ENCODE data around the gene ETS1. TPM values are rescaled to one million over a fixed set of nuclear protein-coding genes. Genes with fewer than 3 reads are reported as not detected.

Gene ETS1
- total RNA-seq, 1 donor from 2014 or later = 517 TPM

- Mint-ChIP-seq H3K4me1 (ENCODE audit: low read depth) (peaks cover 26% of the 10 kb centered on the region), H3K9me3 (no peaks in the 10 kb centered on the region), H3K27ac (no peak overlapping the region), H3K36me3 (ENCODE audit: low read depth) (no peaks in the 10 kb centered on the region), H3K4me3 (ENCODE audit: low read depth) (no peak overlapping the region), H3K27me3 (ENCODE audit: low read depth) (peaks cover 15% of the 10 kb centered on the region)
- intact Hi-C loops (cut with micrococcal nuclease) = loop anchor here (5.0 kb wide), 2 partner anchors 240 to 350 kb away; no protein-coding TSS in a partner anchor
- DNase-seq (ENCODE audit: low spot score) = no peak
Observed at GRCh38 chr11:128582496-128583366, 4.6 kb downstream of the ETS1 start.

GRCh38 chr11:128581561-128582272 lies 5.6 kb downstream of the ETS1 start:
- intact Hi-C loops (cut with micrococcal nuclease) = loop anchor here (5.0 kb wide), 2 partner anchors 239 to 349 kb away; no protein-coding TSS in a partner anchor
- H3K36me3 Mint-ChIP-seq (ENCODE audit: low read depth) = no peaks in the 10 kb centered on the region
- H3K4me3 Mint-ChIP-seq (ENCODE audit: low read depth) = no peak overlapping the region
- H3K27ac Mint-ChIP-seq = no peak overlapping the region
- H3K4me1 Mint-ChIP-seq (ENCODE audit: low read depth) = peaks cover 33% of the 10 kb centered on the region
- no peak for DNase-seq (ENCODE audit: low spot score)
- no peaks in the 10 kb centered on the region for H3K9me3 Mint-ChIP-seq
- peaks cover 13% of the 10 kb centered on the region for H3K27me3 Mint-ChIP-seq (ENCODE audit: low read depth)

GRCh38 chr11:128580612-128581011 lies 6.7 kb downstream of the ETS1 start:
- no peak for DNase-seq (ENCODE audit: low spot score)
- Mint-ChIP-seq H3K36me3 (ENCODE audit: low read depth) (no peaks in the 10 kb centered on the region), H3K4me1 (ENCODE audit: low read depth) (peaks cover 34% of the 10 kb centered on the region), H3K27ac (peak overlapping the region; percentile 92), H3K4me3 (ENCODE audit: low read depth) (peak overlapping the region; percentile 62), H3K9me3 (no peaks in the 10 kb centered on the region), H3K27me3 (ENCODE audit: low read depth) (peaks cover 9% of the 10 kb centered on the region)
- intact Hi-C loops (cut with micrococcal nuclease) = loop anchor here (1.0 to 5.0 kb wide), 6 partner anchors 19 to 348 kb away; no protein-coding TSS in a partner anchor

- Mint-ChIP-seq H3K27ac (peak overlapping the region; percentile 92), H3K27me3 (ENCODE audit: low read depth) (peaks cover 8% of the 10 kb centered on the region), H3K4me3 (ENCODE audit: low read depth) (peak overlapping the region; percentile 62), H3K4me1 (ENCODE audit: low read depth) (peaks cover 39% of the 10 kb centered on the region), H3K36me3 (ENCODE audit: low read depth) (no peaks in the 10 kb centered on the region), H3K9me3 (no peaks in the 10 kb centered on the region)
- no peak for DNase-seq (ENCODE audit: low spot score)
- intact Hi-C loops (cut with micrococcal nuclease) = loop anchor here (1.0 to 5.0 kb wide), 7 partner anchors 19 to 348 kb away; no protein-coding TSS in a partner anchor
Observed at GRCh38 chr11:128579798-128580504, 7.4 kb downstream of the ETS1 start.

- peaks cover 45% of the 10 kb centered on the region for H3K4me1 Mint-ChIP-seq (ENCODE audit: low read depth)
- H3K27ac Mint-ChIP-seq = no peak overlapping the region
- intact Hi-C loops (cut with micrococcal nuclease) = loop anchor here (5.0 kb wide), 1 partner anchor 104 kb away; no protein-coding TSS in a partner anchor
- peaks cover 2% of the 10 kb centered on the region for H3K27me3 Mint-ChIP-seq (ENCODE audit: low read depth)
- H3K9me3 Mint-ChIP-seq = no peaks in the 10 kb centered on the region
- H3K36me3 Mint-ChIP-seq (ENCODE audit: low read depth) = no peaks in the 10 kb centered on the region
- DNase-seq (ENCODE audit: low spot score) = no peak
- H3K4me3 Mint-ChIP-seq (ENCODE audit: low read depth) = no peak overlapping the region
Observed at GRCh38 chr11:128576555-128576954, 10.8 kb downstream of the ETS1 start.

GRCh38 chr11:128575961-128576350 lies 11.4 kb downstream of the ETS1 start:
- Mint-ChIP-seq H3K4me1 (ENCODE audit: low read depth) (peaks cover 42% of the 10 kb centered on the region), H3K4me3 (ENCODE audit: low read depth) (no peak overlapping the region), H3K27me3 (ENCODE audit: low read depth) (peaks cover 2% of the 10 kb centered on the region), H3K9me3 (no peaks in the 10 kb centered on the region), H3K36me3 (ENCODE audit: low read depth) (no peaks in the 10 kb centered on the region), H3K27ac (no peak overlapping the region)
- DNase-seq (ENCODE audit: low spot score) = no peak
- intact Hi-C loops (cut with micrococcal nuclease) = loop anchor here (5.0 kb wide), 1 partner anchor 104 kb away; no protein-coding TSS in a partner anchor

GRCh38 chr11:128575174-128575960 lies 12.0 kb downstream of the ETS1 start:
- no peaks in the 10 kb centered on the region for H3K36me3 Mint-ChIP-seq (ENCODE audit: low read depth)
- no peak overlapping the region for H3K4me3 Mint-ChIP-seq (ENCODE audit: low read depth)
- H3K4me1 Mint-ChIP-seq (ENCODE audit: low read depth) = peaks cover 36% of the 10 kb centered on the region
- intact Hi-C loops (cut with micrococcal nuclease) = loop anchor here (5.0 kb wide), 1 partner anchor 103 kb away; no protein-coding TSS in a partner anchor
- no peak overlapping the region for H3K27ac Mint-ChIP-seq
- no peak for DNase-seq (ENCODE audit: low spot score)
- peaks cover 2% of the 10 kb centered on the region for H3K27me3 Mint-ChIP-seq (ENCODE audit: low read depth)
- no peaks in the 10 kb centered on the region for H3K9me3 Mint-ChIP-seq

GRCh38 chr11:128574576-128575011 lies 12.8 kb downstream of the ETS1 start:
- no peaks in the 10 kb centered on the region for H3K36me3 Mint-ChIP-seq (ENCODE audit: low read depth)
- no peak overlapping the region for H3K4me3 Mint-ChIP-seq (ENCODE audit: low read depth)
- peaks cover 2% of the 10 kb centered on the region for H3K27me3 Mint-ChIP-seq (ENCODE audit: low read depth)
- no peak for DNase-seq (ENCODE audit: low spot score)
- intact Hi-C loops (cut with micrococcal nuclease) = loop anchor here (5.0 kb wide), 1 partner anchor 102 kb away; no protein-coding TSS in a partner anchor
- H3K9me3 Mint-ChIP-seq = no peaks in the 10 kb centered on the region
- no peak overlapping the region for H3K27ac Mint-ChIP-seq
- H3K4me1 Mint-ChIP-seq (ENCODE audit: low read depth) = peaks cover 29% of the 10 kb centered on the region

- no peak for DNase-seq (ENCODE audit: low spot score)
- H3K4me3 Mint-ChIP-seq (ENCODE audit: low read depth) = no peak overlapping the region
- peaks cover 2% of the 10 kb centered on the region for H3K27me3 Mint-ChIP-seq (ENCODE audit: low read depth)
- intact Hi-C loops (cut with micrococcal nuclease) = no loop called here
- H3K4me1 Mint-ChIP-seq (ENCODE audit: low read depth) = peaks cover 27% of the 10 kb centered on the region
- H3K36me3 Mint-ChIP-seq (ENCODE audit: low read depth) = no peaks in the 10 kb centered on the region
- no peak overlapping the region for H3K27ac Mint-ChIP-seq
- no peaks in the 10 kb centered on the region for H3K9me3 Mint-ChIP-seq
Observed at GRCh38 chr11:128573638-128574037, 13.7 kb downstream of the ETS1 start.

- Mint-ChIP-seq H3K27me3 (ENCODE audit: low read depth) (peaks cover 2% of the 10 kb centered on the region), H3K27ac (no peak overlapping the region), H3K4me3 (ENCODE audit: low read depth) (no peak overlapping the region), H3K9me3 (no peaks in the 10 kb centered on the region), H3K36me3 (ENCODE audit: low read depth) (no peaks in the 10 kb centered on the region), H3K4me1 (ENCODE audit: low read depth) (peaks cover 34% of the 10 kb centered on the region)
- no peak for DNase-seq (ENCODE audit: low spot score)
- intact Hi-C loops (cut with micrococcal nuclease) = no loop called here
Observed at GRCh38 chr11:128572965-128573364, 14.4 kb downstream of the ETS1 start.

GRCh38 chr11:128570632-128571031 lies 16.7 kb downstream of the ETS1 start:
- intact Hi-C loops (cut with micrococcal nuclease) = no loop called here
- Mint-ChIP-seq H3K27ac (no peak overlapping the region), H3K4me1 (ENCODE audit: low read depth) (peaks cover 26% of the 10 kb centered on the region), H3K9me3 (no peaks in the 10 kb centered on the region), H3K27me3 (ENCODE audit: low read depth) (no peaks in the 10 kb centered on the region), H3K36me3 (ENCODE audit: low read depth) (no peaks in the 10 kb centered on the region), H3K4me3 (ENCODE audit: low read depth) (no peak overlapping the region)
- DNase-seq (ENCODE audit: low spot score) = no peak

- Mint-ChIP-seq H3K27ac (no peak overlapping the region), H3K4me1 (ENCODE audit: low read depth) (peaks cover 14% of the 10 kb centered on the region), H3K36me3 (ENCODE audit: low read depth) (no peaks in the 10 kb centered on the region), H3K27me3 (ENCODE audit: low read depth) (no peaks in the 10 kb centered on the region), H3K4me3 (ENCODE audit: low read depth) (no peak overlapping the region), H3K9me3 (no peaks in the 10 kb centered on the region)
- intact Hi-C loops (cut with micrococcal nuclease) = no loop called here
- DNase-seq (ENCODE audit: low spot score) = no peak
Observed at GRCh38 chr11:128569291-128569690, 18.1 kb downstream of the ETS1 start.

Data from activated T-helper 2 cell treated with anti-CD3 and anti-CD28 coated beads, Interferon-gamma antibody, Interleukin-2, Interleukin-4, amounts not matched to agents 10 μg/mL and 5 μg/mL and 100 μg/mL, durations not matched to agents 14 hours and 24 hours and 36 hours (primary cell).